GM08714 (cell line): ENCODE measurements around the gene ANKRD17.
"Not testable (repeated sequence)": the region's sequence is repeated elsewhere in the genome, so short reads cannot be mapped to it uniquely, and the experiment has no call there.

Source experiments
- H3K4me3 ChIP-seq: fragments of 200-500 bp; sonication (Bioruptor generic); 2 replicates; pipeline ENCODE4 v1.5.1; 2014; ENCODE audit warnings: mild to moderate bottlenecking, low read length, inconsistent platforms
- ZNF274 ChIP-seq: IDR thresholded peaks from 2 replicates; pipeline ENCODE4 v1.6.1; 2012; ENCODE audit warnings: mild to moderate bottlenecking, low read depth, low read length

ANKRD17 gene

DNA sequence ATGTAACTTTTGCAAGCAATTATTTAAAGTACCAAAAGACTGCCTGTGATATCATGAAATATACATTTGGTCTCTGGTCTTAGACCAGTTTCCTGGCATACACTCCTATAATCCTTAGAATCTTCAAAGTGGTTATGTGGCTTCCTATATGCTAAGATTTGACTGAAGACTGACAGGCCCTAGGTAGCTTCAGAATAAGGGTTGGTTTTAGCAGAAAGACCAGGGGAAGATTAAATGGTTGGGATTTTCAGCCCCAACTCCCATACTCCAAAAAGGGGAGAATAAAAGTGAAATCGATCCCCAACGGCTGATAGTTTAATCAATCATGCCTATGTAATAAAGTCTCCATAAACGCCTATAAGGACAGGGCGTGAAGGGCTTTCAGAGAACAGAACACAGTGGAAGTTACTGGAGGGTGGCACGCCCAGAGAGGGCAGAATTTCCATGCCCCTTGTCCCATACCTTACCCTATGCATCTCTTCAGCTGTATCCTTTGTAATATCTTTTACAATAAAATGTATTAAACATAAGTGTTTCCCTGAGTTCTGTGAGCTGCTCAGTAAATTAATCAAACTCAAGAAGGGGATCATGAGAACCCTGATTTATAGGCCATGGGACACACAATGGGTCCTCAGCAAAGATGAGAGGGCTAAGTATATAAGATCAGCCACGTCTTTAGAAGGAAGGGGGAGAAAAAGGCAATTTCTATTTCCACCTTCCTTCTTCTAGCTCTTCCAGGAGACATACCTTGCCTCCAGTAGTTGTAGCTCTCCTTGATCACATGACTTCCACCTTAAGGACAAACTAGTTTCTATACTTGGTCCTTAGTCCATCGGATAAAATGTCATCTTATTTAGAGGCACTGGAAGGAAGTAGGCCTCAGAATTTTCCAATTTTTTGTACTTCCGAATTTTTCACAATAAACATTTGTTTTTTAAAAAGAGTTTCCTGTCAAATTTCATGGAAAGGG lies 26.8 kb downstream of the ANKRD17 start:
- H3K4me3 ChIP-seq, result no peak overlapping the region
- no peak for TF ChIP-seq ZNF274

DNA sequence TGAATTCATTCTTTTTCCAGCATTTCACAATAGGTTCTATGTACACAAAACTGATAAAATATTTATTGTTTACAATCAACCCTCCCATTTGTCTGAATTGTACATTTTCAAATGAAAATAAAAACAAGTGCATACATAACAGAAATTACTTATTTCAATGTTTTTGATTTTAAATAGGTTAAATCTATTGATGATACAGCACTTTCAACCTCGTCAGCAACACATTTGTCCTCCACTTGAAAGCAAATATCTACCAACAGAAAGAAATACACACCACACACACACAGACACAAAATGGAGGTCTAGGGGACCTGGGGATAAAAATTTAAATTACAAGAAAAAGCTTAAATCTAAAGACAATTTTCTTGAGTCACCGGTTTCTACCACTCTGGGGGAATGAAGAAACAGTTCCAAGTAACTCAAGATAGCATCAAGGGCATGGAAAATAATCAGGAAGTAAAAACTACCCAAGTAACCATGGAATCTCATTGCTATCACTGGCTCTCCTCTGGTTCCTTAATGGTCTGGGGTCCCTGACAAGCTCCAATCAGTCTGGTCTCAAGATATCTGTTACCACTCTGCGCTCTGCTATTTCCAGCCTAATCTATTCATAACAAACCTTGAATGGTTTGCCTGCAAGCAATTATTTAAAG lies 27.6 kb downstream of the ANKRD17 start:
- no peak for TF ChIP-seq ZNF274
- no peak overlapping the region for H3K4me3 ChIP-seq

DNA sequence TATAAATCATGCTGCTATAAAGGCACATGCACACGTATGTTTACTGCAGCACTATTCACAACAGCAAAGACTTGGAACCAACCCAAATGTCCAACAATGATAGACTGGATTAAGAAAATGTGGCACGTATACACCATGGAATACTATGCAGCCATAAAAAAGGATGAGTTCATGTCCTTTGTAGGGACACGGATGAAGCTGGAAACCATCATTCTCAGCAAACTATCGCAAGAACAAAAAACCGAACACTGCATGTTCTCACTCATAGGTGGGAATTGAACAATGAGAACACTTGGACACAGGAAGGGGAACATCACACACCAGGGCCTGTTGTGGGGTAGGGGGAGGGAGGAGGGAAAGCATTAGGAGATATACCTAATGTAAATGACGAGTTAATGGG lies 29.8 kb downstream of the ANKRD17 start:
- not testable (repeated sequence) for H3K4me3 ChIP-seq

DNA sequence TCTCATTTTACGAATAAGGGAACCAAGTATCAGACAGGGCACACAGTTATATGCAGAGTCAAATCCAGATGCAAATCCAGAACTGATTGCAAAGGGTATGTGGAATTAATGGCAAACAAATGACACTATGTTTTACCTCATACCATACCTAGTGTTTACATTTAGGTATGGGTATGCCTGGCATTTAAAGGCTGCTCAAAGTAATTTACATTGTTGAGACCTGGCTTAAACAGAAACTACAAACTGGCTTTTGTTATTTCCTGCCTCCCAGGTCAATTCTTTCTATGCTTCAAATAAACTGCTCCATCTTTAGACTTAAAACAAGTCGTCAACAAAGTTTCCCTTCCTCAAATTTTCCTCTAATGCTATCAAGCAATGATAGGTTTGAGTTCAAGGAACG lies 33.7 kb downstream of the ANKRD17 start:
- H3K4me3 ChIP-seq, result no peak overlapping the region
- TF ChIP-seq ZNF274, result no peak

DNA sequence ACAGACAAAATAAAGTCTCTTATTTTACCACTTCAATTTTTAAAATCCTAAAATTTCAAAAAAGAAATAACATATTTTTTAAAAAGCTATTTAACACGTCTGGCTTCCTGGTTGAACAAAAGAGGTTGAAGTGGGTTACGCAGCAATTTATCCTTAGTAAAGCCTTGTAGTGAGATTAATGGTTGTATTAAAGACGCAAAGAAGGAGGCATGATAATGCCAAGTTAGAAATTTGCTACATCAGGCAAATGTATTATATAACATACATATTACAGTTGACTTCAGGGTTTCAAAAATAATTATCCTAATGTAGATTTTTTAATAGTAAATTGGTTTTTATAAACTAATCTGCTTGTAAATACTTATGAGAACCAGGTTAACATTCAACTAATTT lies 35.3 kb downstream of the ANKRD17 start:
- TF ChIP-seq ZNF274, result no peak
- no peak overlapping the region for H3K4me3 ChIP-seq

DNA sequence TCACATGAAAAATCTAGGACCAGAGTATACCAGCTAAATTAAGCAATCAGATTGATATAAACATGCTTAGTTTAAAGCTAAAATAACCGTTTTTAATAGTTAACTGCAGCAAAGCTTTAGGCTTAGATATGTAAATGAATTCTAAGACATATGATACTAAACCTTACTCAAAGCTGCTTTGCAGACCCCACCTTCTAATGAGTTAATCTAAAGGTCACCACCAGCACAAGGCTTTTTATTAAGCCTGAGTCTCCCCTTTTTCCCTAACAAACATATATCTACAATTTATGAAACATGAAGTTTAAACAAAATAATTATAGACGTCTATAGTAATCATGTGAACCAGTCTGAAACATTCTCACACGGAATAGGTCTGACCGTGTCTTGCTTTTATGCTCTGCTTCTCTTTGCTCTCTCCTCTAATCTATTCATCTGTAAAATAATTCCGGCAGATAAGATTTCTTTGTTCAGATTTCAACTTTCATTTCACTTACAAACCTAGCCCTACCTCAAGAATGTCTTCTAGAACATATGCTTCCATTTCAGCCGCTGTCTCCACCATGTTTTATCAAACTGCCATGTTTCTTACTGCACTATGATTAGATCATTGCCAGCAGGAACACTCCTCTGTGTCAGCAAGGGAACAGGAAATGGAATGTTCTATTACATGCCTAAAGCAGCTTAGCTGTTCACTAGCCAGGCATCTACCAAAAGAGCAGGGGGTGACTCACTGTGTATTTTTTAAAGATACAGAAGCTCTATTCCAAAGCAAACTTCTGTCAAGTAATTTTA lies 35.9 kb downstream of the ANKRD17 start:
- peak overlapping the region; percentile 71 for H3K4me3 ChIP-seq
- TF ChIP-seq ZNF274, result no peak

DNA sequence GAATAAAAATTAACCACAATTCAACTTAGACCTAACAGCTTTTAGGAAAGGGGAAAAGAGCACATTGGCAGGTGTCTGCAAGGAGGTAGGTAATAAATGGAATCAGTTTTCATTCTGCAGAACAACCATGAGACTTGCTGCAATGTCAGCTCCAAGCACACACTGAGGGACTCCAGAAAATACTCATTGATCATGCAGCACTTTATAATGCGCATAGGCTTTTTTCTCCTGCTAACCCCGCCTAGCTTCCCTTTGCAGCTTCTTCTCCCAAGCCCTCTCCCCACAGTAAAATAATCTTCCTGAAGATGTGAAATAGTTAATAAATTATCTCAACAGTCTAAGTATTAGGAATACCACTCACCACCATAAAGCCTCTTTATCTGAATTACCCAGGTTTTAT lies 36.9 kb downstream of the ANKRD17 start:
- H3K4me3 ChIP-seq, result peak overlapping the region; percentile 56; the same call in 1 of the 2 replicates
- TF ChIP-seq ZNF274, result no peak

DNA sequence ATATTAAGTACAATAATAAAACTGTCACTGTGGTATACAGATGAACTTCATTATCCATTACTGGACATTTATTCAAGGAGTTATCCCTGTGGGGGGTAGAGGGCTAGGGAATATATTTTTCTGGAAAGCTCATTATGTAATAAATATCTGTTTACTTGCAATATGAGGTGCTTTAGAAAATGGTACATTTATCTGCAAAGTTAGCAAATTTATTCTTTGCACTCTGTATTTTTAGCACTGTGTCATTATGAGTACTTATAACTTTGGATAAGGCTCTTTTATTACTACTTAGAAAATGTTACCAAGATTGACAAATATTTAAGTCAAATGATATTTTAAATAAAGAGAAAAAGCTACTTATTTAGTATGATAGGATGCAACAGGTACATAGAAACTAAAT lies 37.8 kb downstream of the ANKRD17 start:
- no peak overlapping the region for H3K4me3 ChIP-seq

DNA sequence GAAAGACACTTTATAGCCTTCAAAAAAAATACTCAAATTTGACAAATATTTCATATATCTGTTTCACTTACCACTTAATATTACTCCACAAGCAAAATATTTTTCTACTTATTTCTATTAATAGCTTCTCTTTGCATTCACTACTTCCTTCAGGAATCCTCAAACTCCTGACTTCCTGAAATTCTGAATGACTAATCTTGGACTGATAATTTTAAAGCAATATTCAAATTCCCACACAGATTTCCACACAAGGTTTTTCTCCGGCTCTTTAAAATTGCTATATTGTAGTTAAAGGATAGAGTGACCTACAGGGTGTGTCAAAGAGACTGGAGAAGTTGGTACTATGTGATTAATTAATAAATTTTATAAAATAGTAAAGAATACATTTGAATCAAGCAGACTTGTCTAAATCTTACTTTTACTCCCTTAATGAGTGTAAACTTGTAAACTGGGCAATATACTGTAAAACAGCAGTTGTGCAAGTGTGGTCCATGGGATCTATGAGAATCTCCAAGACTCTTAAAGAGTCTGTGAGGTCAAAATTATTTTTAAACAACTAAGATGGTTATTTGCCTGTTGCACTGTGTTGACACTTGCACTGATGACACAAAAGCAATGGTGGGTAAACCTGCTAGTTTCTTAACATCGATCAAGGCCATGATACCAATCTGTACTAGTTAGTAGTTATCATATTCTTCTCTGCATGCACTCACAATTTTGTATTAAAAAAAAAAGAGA lies 44.5 kb downstream of the ANKRD17 start:
- TF ChIP-seq ZNF274, result no peak
- H3K4me3 ChIP-seq, result no peak overlapping the region

More for the DNA sequence above, 37.8 kb downstream of the ANKRD17 start:
- no peak for TF ChIP-seq ZNF274

DNA sequence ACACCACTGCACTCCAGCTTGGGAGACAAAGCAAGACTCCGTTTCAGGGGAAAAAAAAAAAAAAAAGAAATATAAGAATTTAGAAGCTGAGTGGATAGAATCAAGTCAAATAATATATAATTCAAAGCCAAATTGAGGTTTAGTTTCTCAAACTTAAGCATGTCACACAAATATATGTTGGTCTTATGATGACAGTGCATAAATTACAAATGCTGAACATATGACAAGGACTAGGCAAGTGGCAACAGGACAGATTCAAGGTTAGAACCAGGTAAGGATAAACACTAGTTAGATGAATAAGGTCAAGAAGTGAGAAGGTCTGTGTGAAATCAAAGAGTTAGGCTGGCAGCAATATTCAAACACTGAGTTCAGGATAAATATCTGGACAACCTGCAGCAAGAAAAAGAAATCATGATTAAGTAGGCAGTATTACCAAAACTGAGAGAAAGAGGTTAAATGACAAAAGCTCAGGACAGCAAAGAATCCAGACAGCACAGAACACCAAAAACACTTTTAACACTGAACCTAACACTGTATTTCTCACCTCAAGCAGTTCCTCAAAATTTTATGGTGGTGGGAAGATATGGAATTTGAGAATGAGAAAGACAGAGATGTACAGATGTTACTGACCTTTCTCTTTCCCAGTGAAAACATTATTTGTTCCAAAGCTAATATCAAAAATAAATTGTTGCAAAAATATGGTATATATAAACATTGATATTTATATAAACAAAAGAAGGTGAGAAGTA lies 45.4 kb downstream of the ANKRD17 start:
- TF ChIP-seq ZNF274, result no peak
- no peak overlapping the region for H3K4me3 ChIP-seq

DNA sequence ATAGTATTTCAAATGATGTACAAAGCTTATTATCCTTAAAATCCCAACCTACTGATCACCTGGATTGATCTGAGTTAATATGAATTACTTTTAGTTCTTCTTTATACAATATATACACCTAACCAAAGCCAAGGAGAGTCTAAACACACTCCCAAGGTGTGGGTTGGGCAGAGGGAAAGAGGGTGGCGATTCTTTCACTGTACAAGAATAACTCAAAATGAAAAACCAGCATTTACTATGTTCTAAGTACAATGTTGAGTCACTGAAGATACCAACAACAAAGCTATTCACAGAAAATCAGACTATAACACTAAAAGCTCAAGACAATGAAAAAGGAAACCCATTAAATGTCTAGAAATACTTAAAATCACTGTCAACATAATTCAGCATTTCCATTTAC lies 46.6 kb downstream of the ANKRD17 start:
- no peak overlapping the region for H3K4me3 ChIP-seq
- TF ChIP-seq ZNF274, result no peak

DNA sequence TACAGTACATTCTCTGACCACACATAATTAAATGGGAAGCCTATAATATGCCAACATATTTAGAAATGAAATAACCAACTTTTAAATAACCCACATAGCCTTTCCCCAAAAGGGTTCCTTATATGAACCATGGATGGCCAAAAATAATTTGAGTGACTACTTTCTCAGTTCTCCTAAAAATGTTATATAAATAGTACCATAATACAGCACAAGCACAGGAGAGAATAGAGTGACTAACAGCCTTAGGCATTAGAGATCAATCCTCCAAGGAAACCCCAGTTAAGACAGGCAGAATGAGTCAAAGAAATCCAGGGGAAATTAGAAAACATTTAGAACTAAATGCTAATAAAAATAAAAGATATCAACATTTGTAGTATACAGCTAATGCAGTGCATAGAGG lies 50.2 kb downstream of the ANKRD17 start:
- no peak overlapping the region for H3K4me3 ChIP-seq
- no peak for TF ChIP-seq ZNF274

DNA sequence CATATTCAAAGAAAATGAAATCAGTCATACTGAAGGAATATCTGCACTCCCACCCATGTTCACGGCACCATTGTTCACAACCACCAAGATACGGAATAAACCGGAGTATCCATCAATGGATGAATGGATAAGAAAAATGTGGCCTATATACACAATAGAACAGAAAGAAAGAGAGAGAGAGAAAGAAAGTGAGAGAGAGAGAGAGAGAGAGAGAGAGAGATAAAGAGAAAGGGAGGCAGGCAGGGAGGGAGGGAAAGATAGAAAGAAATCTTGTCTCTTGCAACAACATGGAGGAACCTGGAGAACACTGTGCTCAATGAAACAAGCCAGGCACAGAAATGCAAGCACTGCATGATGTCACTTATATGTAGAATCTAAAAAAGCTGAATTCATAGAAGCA lies 52.4 kb downstream of the ANKRD17 start:
- no peak for TF ChIP-seq ZNF274

More for the DNA sequence above, 52.4 kb downstream of the ANKRD17 start:
- H3K4me3 ChIP-seq, result no peak overlapping the region
